ENCODE results near the gene SET. TPM values are rescaled to one million over a fixed set of nuclear protein-coding genes. Genes with fewer than 3 reads are reported as not detected.

SET gene
- total RNA-seq, 1 experiment from 2014 or later = 422 TPM

DNA sequence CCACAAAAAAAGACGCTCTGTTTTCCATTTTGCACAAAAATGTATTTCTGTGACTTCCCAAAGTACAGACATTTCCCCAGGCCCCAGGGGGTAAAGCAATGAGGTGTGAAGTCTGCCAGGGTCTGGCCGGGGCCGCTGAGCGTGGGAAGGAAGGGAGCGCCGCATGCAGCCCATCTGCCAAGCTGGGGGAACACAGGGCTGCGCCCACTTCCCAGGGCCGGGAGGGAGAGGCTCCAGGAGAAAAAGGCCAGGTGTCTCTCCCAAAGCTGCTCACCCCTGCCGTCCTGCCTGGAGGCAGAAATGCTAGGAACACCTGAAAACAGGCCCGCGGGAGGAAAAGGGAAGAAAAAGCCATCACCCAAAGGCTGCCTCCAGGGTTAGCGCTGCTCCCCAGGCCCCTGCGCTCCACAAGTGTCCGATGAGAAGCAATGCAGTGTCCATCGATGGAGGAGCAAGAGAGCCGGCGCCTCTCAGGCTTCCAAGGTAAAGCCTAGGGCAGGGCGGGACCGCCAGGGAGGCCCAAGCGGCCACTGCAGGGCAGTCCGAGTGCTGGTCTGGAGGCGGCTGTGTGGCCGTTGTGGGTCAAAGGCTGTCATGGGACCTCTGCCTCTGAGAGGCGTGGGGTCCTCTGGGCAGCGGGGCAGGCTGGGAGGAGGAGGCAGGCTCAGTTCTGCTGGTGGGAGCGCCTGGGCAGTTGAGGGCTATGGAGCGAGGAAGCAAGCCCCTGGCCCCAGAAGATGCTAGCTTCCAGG is 40.9 kb downstream of the SET start:
- intact Hi-C loops (cut with micrococcal nuclease; ENCODE audit: unreplicated experiment) (loop anchor here (10.0 kb wide), 1 partner anchor 85 kb away; the partner anchor contains the start of gene ENDOG), in situ Hi-C loops (cut with HindIII; ENCODE audit: low pct_unique_long_range_greater_than_20kb, low sequenced_read_pairs) (no loop called here)
- no peaks in the 10 kb centered on the region for H3K27me3 ChIP-seq (ENCODE audit: control insufficient read depth, insufficient read depth, low read length)
- no peaks in the 10 kb centered on the region for H3K9me3 ChIP-seq (ENCODE audit: control insufficient read depth, insufficient read depth, low read depth, low read length)
- TF ChIP-seq TCF7L2 (IDR thresholded peaks at IDR 0.05; ENCODE audit: low read depth, low read length) (no peak), REST (IDR thresholded peaks at IDR 0.05; ENCODE audit: insufficient read depth in 1 of 2, low read depth in 2 of 2, low read length in 1 of 2) (no peak), SIN3A (IDR thresholded peaks at IDR 0.05; ENCODE audit: borderline replicate concordance, insufficient read depth, low read depth, low read length) (no peak), POLR2AphosphoS5 (IDR thresholded peaks at IDR 0.05; ENCODE audit: low read depth, low read length) (no peak)
- BruUV-seq (replicated peaks) = no TSS peak
- no peaks in the 10 kb centered on the region for H3K36me3 ChIP-seq (ENCODE audit: control insufficient read depth, insufficient read depth, low read length)
- no peak overlapping the region for H3K4me3 ChIP-seq (ENCODE audit: low read depth in 2 of 2, low read length in 2 of 2)
- no peak for ATAC-seq
- DNase-seq (ENCODE audit: low read depth, low spot score) = no peak
- POLR2A ChIA-PET = no interaction called here
- CTCF ChIA-PET = no interaction called here
- no peak overlapping the region for H3K27ac ChIP-seq (ENCODE audit: low read length)
- 0 out of 2 replicates have a peak, but pooled peaks cover under 1% of the 10 kb centered on the region for H3K4me1 ChIP-seq (ENCODE audit: control insufficient read depth, insufficient read depth, low read length)

DNA sequence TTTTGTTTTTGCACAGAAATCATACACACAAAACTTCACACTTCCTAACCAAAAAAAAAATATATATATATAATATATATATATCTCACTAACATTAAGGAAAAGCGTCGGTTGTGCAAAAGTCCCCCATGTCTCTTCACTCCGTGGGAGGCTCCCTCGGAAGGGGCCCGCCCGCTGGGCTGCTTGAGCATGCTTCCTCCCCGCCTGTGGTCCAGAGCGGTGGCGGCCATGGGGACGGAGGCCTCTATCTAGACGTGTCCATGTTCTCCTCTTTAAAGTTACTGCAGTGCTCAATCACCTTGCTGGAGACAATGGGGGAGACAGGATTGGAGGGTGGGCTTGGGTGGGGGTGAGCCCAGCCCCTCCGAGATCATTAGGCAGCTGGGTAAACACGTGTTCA is 42.1 kb downstream of the SET start:
- H3K9me3 ChIP-seq (ENCODE audit: control insufficient read depth, insufficient read depth, low read depth, low read length) = no peaks in the 10 kb centered on the region
- no peaks in the 10 kb centered on the region for H3K27me3 ChIP-seq (ENCODE audit: control insufficient read depth, insufficient read depth, low read length)
- no TSS peak for BruUV-seq (replicated peaks)
- H3K4me3 ChIP-seq (ENCODE audit: low read depth in 2 of 2, low read length in 2 of 2) = no peak overlapping the region
- intact Hi-C loops (cut with micrococcal nuclease; ENCODE audit: unreplicated experiment) = loop anchor here (10.0 kb wide), 1 partner anchor 84 kb away; the partner anchor contains the start of gene ENDOG
- H3K27ac ChIP-seq (ENCODE audit: low read length) = no peak overlapping the region
- ChIA-PET CTCF (no interaction called here), POLR2A (no interaction called here)
- in situ Hi-C loops (cut with HindIII; ENCODE audit: low pct_unique_long_range_greater_than_20kb, low sequenced_read_pairs) = no loop called here
- H3K4me1 ChIP-seq (ENCODE audit: control insufficient read depth, insufficient read depth, low read length) = no peaks in the 10 kb centered on the region
- no peak for TF ChIP-seq POLR2AphosphoS5 (IDR thresholded peaks at IDR 0.05; ENCODE audit: low read depth, low read length)
- TF ChIP-seq TCF7L2 (IDR thresholded peaks at IDR 0.05; ENCODE audit: low read depth, low read length) = no peak
- no peak for TF ChIP-seq SIN3A (IDR thresholded peaks at IDR 0.05; ENCODE audit: borderline replicate concordance, insufficient read depth, low read depth, low read length)
- no peak for TF ChIP-seq REST (IDR thresholded peaks at IDR 0.05; ENCODE audit: insufficient read depth in 1 of 2, low read depth in 2 of 2, low read length in 1 of 2)
- TF ChIP-seq, protein P1, sequence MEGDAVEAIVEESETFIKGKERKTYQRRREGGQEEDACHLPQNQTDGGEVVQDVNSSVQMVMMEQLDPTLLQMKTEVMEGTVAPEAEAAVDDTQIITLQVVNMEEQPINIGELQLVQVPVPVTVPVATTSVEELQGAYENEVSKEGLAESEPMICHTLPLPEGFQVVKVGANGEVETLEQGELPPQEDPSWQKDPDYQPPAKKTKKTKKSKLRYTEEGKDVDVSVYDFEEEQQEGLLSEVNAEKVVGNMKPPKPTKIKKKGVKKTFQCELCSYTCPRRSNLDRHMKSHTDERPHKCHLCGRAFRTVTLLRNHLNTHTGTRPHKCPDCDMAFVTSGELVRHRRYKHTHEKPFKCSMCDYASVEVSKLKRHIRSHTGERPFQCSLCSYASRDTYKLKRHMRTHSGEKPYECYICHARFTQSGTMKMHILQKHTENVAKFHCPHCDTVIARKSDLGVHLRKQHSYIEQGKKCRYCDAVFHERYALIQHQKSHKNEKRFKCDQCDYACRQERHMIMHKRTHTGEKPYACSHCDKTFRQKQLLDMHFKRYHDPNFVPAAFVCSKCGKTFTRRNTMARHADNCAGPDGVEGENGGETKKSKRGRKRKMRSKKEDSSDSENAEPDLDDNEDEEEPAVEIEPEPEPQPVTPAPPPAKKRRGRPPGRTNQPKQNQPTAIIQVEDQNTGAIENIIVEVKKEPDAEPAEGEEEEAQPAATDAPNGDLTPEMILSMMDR (IDR thresholded peaks at IDR 0.05) = no peak
- H3K36me3 ChIP-seq (ENCODE audit: control insufficient read depth, insufficient read depth, low read length) = no peaks in the 10 kb centered on the region
- ATAC-seq (no peak), DNase-seq (ENCODE audit: low read depth, low spot score) (no peak)
